HepG2 (cell line): ENCODE measurements around the gene SLC28A1. TPM values are rescaled to one million over a fixed set of nuclear protein-coding genes. Genes with fewer than 3 reads are reported as not detected.
A peak's percentile ranks its signal among the peaks of the same experiment; 100 is the strongest.

Experiments used
- CHD2 ChIP-seq: IDR thresholded peaks from 2 replicates; pipeline ENCODE4 v1.6.1; 2011; ENCODE audit warnings: low read depth, low read length, improper control_type of control experiment
- ELF1 ChIP-seq: sonication (generic); formaldehyde crosslinking; IDR thresholded peaks from 2 replicates; pipeline ENCODE4 v1.4.0; 2020; ENCODE audit warnings: missing genetic modification reagents
- ELF4 ChIP-seq: sonication (generic); formaldehyde crosslinking; IDR thresholded peaks from 2 replicates; pipeline ENCODE4 v1.5.0; 2020; ENCODE audit warnings: missing genetic modification reagents, mild to moderate bottlenecking, moderate library complexity, borderline replicate concordance
- GABPB1 ChIP-seq: IDR thresholded peaks from 2 replicates; pipeline ENCODE4 v1.6.1; 2016; ENCODE audit warnings: mild to moderate bottlenecking, missing genetic modification reagents, moderate library complexity, missing compliant biosample characterization
- IRX3 ChIP-seq: sonication (generic); formaldehyde crosslinking; IDR thresholded peaks from 2 replicates; pipeline ENCODE4 v1.8.1; 2023; ENCODE audit warnings: mild to moderate bottlenecking, low read depth, missing genetic modification reagents, borderline replicate concordance
- KAT2B ChIP-seq: fragments of 150-350 bp; IDR thresholded peaks from 2 replicates; pipeline ENCODE4 v1.6.1; 2014; ENCODE audit warnings: low read depth, low read length, borderline replicate concordance
- MAFF ChIP-seq: IDR thresholded peaks from 2 replicates; pipeline ENCODE4 v1.6.1; 2011; ENCODE audit warnings: low read depth, low read length, improper control_type of control experiment
- NRL ChIP-seq: sonication (generic); formaldehyde crosslinking; IDR thresholded peaks from 2 replicates; pipeline ENCODE4 v1.5.0; 2020; ENCODE audit warnings: missing genetic modification reagents, mild to moderate bottlenecking, moderate library complexity, borderline replicate concordance
- SP140L ChIP-seq: sonication (generic); formaldehyde crosslinking; IDR thresholded peaks from 2 replicates; pipeline ENCODE4 v1.4.0; 2020; ENCODE audit warnings: missing genetic modification reagents, borderline replicate concordance
- TAF15 ChIP-seq: fragments of 200-400 bp; formaldehyde crosslinking; IDR thresholded peaks from one replicate; pipeline ENCODE4 v1.6.1; 2018; ENCODE audit warnings: mild to moderate bottlenecking, low read depth, low read length; ENCODE audit not compliant: poor library complexity, severe bottlenecking
- U2AF1 ChIP-seq: fragments of 200-400 bp; formaldehyde crosslinking; optimal IDR thresholded peaks from 2 replicates; pipeline ENCODE3; 2017; ENCODE audit warnings: mild to moderate bottlenecking, low read depth, low read length
- ZFP41 ChIP-seq: sonication (generic); formaldehyde crosslinking; IDR thresholded peaks from 2 replicates; pipeline ENCODE4 v1.4.0; 2020; ENCODE audit warnings: mild to moderate bottlenecking, missing genetic modification reagents, borderline replicate concordance
- ZMAT3 ChIP-seq: sonication (generic); formaldehyde crosslinking; conservative IDR thresholded peaks from 2 replicates; pipeline ENCODE4 v1.7.0; 2021; ENCODE audit warnings: missing genetic modification reagents
- ZNF235 ChIP-seq: sonication (generic); formaldehyde crosslinking; IDR thresholded peaks from 2 replicates; pipeline ENCODE4 v1.8.1; 2023; ENCODE audit warnings: mild to moderate bottlenecking, missing genetic modification reagents, borderline replicate concordance
- ZNF264 ChIP-seq: sonication (generic); formaldehyde crosslinking; IDR thresholded peaks from 2 replicates; pipeline ENCODE4 v1.4.0; 2020; ENCODE audit warnings: missing genetic modification reagents
- ZNF30 ChIP-seq: sonication (generic); formaldehyde crosslinking; IDR thresholded peaks from 2 replicates; pipeline ENCODE4 v1.5.0; 2020; ENCODE audit warnings: mild to moderate bottlenecking, missing genetic modification reagents
- ZNF432 ChIP-seq: sonication (generic); formaldehyde crosslinking; IDR thresholded peaks from 2 replicates; pipeline ENCODE4 v1.5.0; 2020; ENCODE audit warnings: missing genetic modification reagents, mild to moderate bottlenecking, borderline replicate concordance
- ZNF547 ChIP-seq: sonication (generic); formaldehyde crosslinking; IDR thresholded peaks from 2 replicates; pipeline ENCODE4 v1.5.1; 2020; ENCODE audit warnings: mild to moderate bottlenecking, missing genetic modification reagents
- polyA plus RNA-seq, 8 experiments: library from polyadenylated mRNA; depleted of rRNA in 3 of 8; stranded (reverse) in 7 of 8; unstranded in 1 of 8; fragments of >200 nt; fragmentation: Illumina TruSeq in 4 of 8; extraction: Trizol in 4 of 8; gene quantifications; 2 replicates each; pipeline versions ENCODE4 v1.2.1 to v1.2.3, GENCODE V29; 2011 to 2016; ENCODE audit warnings: low read depth in 4 of 8, missing spikeins in 1 of 8, mixed read lengths in 1 of 8; ENCODE audit not compliant: insufficient read depth in 1 of 8
- total RNA-seq, 5 experiments: library from RNA; depleted of rRNA; stranded (reverse); fragments of >200 nt; fragmentation: Illumina TruSeq; extraction: Trizol; gene quantifications; 2 replicates each; pipeline ENCODE4 v1.2.3, GENCODE V29; 2016; ENCODE audit warnings: low read depth in 1 of 5
- TF ChIP-seq, protein P1 (sequence below): sonication (generic); formaldehyde crosslinking; IDR thresholded peaks from 2 replicates; pipeline ENCODE4 v1.5.0; 2020; ENCODE audit warnings: mild to moderate bottlenecking, missing genetic modification reagents
- TF ChIP-seq, protein P2 (sequence below): sonication (generic); formaldehyde crosslinking; IDR thresholded peaks from 2 replicates; pipeline ENCODE4 v1.5.0; 2020; ENCODE audit warnings: mild to moderate bottlenecking, missing genetic modification reagents
- TF ChIP-seq, protein P3 (sequence below): sonication (generic); formaldehyde crosslinking; IDR thresholded peaks from 2 replicates; pipeline ENCODE4 v1.5.1; 2020; ENCODE audit warnings: mild to moderate bottlenecking, missing genetic modification reagents

SLC28A1 gene
- total and polyA plus RNA-seq, 2 of the 13 experiments (the other 11 are each of a cell fraction or from before 2014, with no cell fraction given) = 0.31 to 5.8 TPM

DNA sequence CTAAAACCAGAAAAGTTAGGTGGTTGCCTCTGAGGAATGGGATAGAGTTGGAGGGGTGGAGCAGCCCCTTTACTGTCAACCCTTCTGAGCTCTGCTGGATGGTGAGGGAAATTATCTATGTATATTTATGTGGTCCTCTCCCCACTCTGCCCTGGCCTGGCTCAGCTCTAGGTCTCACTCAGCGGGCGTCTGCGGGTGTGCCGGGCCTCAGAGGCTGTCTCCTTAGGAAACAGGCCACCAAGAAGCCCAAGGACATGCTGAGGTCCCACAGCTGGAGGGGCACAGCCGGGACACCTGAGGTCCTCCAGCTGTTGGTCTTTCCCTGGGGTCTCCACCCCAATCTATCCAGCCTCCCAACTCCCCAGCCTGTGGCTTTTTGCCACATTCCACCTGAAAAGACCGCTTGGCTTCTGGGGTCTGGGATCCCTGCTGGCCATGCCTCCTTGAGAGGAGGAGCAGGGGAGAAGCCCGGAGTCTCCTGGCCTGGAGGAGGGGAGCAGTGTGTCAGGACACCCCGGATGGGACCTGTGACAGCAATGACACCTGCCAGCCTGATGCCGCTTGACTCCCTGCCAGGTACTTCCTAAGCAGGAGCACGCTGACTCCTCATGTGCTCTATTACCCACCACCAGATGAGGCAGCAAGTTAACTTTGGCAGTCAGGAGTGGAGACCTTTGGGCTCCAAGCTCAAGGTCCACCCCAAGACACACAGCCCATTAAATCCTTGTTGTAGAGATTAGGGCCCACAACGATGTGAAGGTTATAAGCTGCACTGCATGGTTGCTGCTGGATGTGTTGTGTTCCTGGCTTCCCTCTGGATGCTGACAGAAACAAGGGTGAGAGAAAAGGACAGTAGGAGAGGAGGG, at the start of gene SLC28A1 (continued):
- TF ChIP-seq, protein P1, sequence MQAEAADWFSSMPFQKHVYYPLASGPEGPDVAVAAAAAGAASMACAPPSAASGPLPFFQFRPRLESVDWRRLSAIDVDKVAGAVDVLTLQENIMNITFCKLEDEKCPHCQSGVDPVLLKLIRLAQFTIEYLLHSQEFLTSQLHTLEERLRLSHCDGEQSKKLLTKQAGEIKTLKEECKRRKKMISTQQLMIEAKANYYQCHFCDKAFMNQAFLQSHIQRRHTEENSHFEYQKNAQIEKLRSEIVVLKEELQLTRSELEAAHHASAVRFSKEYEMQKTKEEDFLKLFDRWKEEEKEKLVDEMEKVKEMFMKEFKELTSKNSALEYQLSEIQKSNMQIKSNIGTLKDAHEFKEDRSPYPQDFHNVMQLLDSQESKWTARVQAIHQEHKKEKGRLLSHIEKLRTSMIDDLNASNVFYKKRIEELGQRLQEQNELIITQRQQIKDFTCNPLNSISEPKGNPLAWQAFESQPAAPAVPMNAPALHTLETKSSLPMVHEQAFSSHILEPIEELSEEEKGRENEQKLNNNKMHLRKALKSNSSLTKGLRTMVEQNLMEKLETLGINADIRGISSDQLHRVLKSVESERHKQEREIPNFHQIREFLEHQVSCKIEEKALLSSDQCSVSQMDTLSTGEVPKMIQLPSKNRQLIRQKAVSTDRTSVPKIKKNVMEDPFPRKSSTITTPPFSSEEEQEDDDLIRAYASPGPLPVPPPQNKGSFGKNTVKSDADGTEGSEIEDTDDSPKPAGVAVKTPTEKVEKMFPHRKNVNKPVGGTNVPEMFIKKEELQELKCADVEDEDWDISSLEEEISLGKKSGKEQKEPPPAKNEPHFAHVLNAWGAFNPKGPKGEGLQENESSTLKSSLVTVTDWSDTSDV (CRISPR knock-in tag) = no peak
- TF ChIP-seq, protein P2, sequence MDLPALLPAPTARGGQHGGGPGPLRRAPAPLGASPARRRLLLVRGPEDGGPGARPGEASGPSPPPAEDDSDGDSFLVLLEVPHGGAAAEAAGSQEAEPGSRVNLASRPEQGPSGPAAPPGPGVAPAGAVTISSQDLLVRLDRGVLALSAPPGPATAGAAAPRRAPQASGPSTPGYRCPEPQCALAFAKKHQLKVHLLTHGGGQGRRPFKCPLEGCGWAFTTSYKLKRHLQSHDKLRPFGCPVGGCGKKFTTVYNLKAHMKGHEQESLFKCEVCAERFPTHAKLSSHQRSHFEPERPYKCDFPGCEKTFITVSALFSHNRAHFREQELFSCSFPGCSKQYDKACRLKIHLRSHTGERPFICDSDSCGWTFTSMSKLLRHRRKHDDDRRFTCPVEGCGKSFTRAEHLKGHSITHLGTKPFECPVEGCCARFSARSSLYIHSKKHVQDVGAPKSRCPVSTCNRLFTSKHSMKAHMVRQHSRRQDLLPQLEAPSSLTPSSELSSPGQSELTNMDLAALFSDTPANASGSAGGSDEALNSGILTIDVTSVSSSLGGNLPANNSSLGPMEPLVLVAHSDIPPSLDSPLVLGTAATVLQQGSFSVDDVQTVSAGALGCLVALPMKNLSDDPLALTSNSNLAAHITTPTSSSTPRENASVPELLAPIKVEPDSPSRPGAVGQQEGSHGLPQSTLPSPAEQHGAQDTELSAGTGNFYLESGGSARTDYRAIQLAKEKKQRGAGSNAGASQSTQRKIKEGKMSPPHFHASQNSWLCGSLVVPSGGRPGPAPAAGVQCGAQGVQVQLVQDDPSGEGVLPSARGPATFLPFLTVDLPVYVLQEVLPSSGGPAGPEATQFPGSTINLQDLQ (CRISPR knock-in tag) = no peak
- no peak for TF ChIP-seq IRX3 (CRISPR knock-in tag)
- TF ChIP-seq ZNF264 (CRISPR knock-in tag) = no peak
- no peak; the same call in 1 of the 2 replicates for TF ChIP-seq ELF1
- no peak for TF ChIP-seq SP140L (CRISPR knock-in tag)
- no peak for TF ChIP-seq CHD2
- no peak for TF ChIP-seq ZFP41
- TF ChIP-seq MAFF = no peak
- TF ChIP-seq TAF15 = no peak
- no peak for TF ChIP-seq ZNF547 (CRISPR knock-in tag)
- TF ChIP-seq GABPB1 (CRISPR knock-in tag) = no peak
- TF ChIP-seq ZNF30 (CRISPR knock-in tag) = no peak
- TF ChIP-seq ZNF235 (CRISPR knock-in tag) = no peak
- TF ChIP-seq U2AF1 = no peak
- peak; percentile 60; the same call in 1 of the 2 replicates for TF ChIP-seq ZMAT3 (CRISPR knock-in tag)
- TF ChIP-seq NRL (CRISPR knock-in tag) = peak; percentile 24
- TF ChIP-seq, protein P3, sequence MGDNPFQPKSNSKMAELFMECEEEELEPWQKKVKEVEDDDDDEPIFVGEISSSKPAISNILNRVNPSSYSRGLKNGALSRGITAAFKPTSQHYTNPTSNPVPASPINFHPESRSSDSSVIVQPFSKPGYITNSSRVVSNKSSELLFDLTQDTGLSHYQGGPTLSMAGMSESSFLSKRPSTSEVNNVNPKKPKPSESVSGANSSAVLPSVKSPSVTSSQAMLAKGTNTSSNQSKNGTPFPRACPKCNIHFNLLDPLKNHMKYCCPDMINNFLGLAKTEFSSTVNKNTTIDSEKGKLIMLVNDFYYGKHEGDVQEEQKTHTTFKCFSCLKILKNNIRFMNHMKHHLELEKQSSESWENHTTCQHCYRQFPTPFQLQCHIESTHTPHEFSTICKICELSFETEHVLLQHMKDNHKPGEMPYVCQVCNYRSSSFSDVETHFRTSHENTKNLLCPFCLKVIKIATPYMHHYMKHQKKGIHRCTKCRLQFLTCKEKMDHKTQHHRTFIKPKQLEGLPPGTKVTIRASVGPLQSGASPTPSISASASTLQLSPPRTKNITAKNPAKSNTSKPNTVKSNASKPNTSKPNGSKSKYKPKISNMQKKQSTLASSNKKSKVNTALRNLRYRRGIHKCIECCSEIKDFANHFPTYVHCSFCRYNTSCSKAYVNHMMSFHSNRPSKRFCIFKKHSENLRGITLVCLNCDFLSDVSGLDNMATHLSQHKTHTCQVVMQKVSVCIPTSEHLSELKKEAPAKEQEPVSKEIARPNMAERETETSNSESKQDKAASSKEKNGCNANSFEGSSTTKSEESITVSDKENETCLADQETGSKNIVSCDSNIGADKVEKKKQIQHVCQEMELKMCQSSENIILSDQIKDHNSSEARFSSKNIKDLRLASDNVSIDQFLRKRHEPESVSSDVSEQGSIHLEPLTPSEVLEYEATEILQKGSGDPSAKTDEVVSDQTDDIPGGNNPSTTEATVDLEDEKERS = no peak
- TF ChIP-seq ZNF432 = no peak
- no peak for TF ChIP-seq ELF4 (CRISPR knock-in tag)
- no peak for TF ChIP-seq KAT2B
